Left forelimb (tissue), 1 donor: ENCODE measurements around the gene GSTK1.
"Not testable (repeated sequence)": the region's sequence is repeated elsewhere in the genome, so short reads cannot be mapped to it uniquely, and the experiment has no call there.

ENCODE experiments used
- DNase-seq: peaks from one replicate; pipeline ENCODE4 v3.0.0-alpha.2; 2018; ENCODE audit warnings: low spot score

The GSTK1 gene

DNA sequence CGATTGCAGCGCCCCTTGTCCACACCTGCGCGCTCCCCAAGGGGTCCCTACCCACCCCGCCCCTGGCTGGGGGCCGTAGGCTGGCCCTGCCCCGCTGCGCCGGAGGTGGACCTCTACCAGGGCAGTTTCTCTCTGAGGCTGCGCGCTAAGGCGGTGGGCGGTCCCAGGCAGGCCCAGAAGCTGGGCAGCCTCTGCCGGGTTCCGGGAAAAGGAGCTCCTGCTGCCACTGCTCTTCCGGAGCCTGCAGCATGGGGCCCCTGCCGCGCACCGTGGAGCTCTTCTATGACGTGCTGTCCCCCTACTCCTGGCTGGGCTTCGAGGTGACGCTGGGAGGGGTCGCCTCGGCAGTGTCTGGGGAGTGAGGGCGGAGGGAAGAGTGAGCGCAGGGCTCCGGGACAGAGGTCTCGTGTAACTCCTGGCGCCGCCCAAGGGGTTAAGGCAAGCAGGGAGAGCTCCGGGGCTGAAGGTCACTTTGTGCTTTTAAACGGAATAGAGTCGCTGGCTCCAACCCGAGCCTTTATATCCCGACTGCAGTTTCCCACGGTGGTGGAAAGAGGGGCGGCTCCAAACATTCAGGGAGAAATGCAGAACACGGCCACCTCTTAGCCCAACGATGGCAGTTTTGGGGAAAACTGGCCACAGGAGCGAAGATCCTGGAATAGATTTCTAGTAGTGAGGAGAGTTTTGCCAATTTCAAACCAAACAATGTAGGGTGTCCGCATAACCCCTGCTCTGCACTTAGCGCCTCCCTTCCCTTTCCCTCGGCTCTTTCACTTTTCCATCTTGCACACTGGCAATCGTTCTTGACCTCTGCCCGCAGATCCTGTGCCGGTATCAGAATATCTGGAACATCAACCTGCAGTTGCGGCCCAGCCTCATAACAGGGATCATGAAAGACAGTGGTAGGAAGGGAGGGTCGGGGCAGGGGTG, at the start of gene GSTK1:
Gene GSTK1 (plus strand): TSS at position 176 of the 930 bp plus-strand sequence. CDS start 73 bp downstream, at position 249.
- DNase-seq = peak; percentile 88

DNA sequence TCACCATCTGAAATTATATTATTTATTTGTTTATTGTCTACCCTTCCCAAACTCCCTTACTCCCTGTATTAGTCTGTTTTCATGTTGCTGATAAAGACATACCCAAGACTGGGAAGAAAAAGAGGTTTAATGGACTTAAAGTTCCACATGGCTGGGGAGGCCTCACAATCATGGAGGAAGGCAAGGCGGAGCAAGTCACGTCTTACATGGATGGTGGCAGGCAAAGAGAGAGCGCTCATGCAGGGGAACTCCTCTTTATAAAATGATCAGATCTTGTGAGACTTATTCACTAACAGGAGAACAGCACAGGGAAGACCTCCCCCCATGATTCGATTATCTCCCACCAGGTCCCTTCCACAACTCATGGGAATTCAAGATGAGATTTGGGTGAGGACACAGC, 49.8 kb upstream of the GSTK1 start:
- DNase-seq = not testable (repeated sequence)

DNA sequence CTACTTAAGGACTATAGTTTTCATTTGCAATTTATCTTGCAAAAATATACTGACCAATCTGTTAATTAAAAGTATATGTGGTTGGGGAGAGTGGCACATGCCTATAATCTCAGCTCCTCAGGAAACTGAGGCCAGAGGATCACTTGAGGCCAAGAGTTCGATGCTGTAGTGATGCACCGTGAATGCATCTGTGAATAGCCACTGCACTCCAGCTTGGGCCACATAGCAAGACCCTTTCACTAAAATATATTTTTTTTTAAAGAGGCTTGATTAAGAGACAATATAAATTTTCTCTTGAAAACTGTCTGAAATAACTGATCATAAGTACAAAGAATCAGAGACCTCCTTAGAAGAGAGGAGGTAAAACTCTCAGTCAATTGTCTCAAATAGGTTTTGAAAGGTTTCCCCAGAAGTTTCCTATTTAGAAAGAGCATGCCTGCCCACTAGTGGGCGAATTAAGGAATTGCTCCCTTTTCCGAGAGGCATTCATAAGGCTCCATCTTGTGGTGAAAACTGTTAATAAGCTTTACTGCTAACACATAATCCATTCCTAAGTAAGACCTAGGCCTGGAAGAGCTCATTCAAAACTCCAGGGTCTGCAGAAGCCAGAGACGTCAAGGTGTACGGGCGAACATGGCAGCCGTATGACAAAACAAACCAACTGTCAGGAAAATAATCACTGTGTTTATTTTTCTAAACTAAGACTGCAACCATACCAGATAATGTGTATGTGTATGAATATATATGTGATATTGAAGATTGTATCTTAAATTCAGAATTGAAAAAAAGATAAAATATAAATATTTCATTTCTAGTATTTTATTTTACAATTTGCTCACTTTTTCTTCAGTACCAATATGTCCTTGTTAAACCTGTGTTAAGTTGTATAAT, 48.2 kb upstream of the GSTK1 start:
- no peak for DNase-seq

GRCh38 chr7:143216151-143216550, 47.1 kb upstream of the GSTK1 start:
- DNase-seq = no peak

- DNase-seq = no peak
Measured at GRCh38 chr7:143216686-143217085, 46.6 kb upstream of the GSTK1 start.

DNA sequence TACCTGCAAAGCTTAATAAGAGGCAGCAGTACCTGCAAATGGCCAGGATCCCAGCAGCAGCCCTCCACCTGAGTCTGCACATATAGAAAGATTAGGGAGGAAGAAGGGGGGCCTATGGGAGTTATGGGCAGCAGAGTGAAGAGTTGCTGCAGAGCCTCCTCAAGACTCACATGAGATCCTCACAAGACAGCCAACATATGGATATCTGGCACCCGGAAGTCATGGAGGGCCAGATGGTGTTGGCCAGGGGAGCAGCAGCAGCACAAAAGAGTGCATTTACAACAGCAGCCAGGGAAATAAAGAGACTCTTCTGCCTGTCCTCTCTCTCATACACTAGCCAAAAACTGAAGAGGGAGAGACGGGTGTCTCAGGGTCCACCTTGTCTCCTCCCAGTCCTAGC, 45.4 kb upstream of the GSTK1 start:
- DNase-seq = no peak

GRCh38 chr7:143221286-143221685, 42.0 kb upstream of the GSTK1 start:
- no peak for DNase-seq

DNA sequence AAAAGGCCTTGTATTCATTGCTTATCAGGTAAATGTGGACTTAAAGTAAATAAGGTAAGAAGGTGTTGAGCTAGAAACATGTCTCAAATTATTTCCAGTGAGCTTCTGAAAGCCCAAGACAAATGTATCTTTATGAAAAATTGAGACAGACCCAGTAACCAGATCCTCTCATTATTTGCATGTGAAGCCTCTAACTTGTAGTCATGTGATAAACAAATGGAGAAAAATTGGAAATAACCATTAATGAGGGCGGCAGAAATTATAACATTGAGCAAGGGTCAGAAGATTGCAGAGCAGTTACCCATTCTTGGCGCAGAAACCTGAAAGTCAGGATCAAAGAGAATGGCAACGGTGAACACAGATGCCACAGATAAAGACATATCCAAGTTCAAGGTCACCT, 41.5 kb upstream of the GSTK1 start, which contains the start of gene TAS2R40:
Gene TAS2R40 (plus strand): TSS at position 301 of the 400 bp plus-strand sequence. CDS start 42 bp downstream, at position 343.
- DNase-seq = no peak

GRCh38 chr7:143222782-143223181, 40.5 kb upstream of the GSTK1 start:
- DNase-seq = no peak

GRCh38 chr7:143223784-143224183, 39.5 kb upstream of the GSTK1 start:
- DNase-seq = no peak

DNA sequence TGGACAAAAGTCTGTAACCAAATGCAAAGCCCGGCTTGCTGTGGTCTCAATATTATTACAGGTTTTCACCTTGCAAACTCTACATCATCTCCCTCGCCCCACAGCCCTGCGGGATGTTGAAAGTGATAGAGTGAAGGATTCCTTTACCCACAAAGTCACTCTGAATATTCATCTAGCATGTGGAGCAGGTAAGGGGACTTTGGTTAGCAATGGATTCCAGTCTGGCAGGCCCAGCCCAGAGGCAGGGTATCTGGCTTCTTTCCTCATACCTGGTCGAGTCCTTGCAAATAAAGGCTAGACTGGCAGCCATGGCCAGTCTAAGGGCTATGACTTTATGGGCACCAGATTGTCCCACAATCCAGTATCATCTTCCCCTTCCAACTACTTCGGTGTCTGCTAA, 38.2 kb upstream of the GSTK1 start:
- no peak for DNase-seq

- no peak for DNase-seq
Measured at GRCh38 chr7:143227806-143228205, 35.4 kb upstream of the GSTK1 start.

- no peak for DNase-seq
Measured at GRCh38 chr7:143229054-143229790, 34.0 kb upstream of the GSTK1 start.

- DNase-seq = no peak
Measured at GRCh38 chr7:143230602-143231457, 32.4 kb upstream of the GSTK1 start.

GRCh38 chr7:143233816-143234532, 29.3 kb upstream of the GSTK1 start:
- no peak for DNase-seq

GRCh38 chr7:143234533-143234875, 28.7 kb upstream of the GSTK1 start:
- no peak for DNase-seq

- DNase-seq = no peak
Measured at GRCh38 chr7:143235561-143235960, 27.7 kb upstream of the GSTK1 start.

GRCh38 chr7:143236408-143236990, 26.7 kb upstream of the GSTK1 start:
- DNase-seq = no peak

GRCh38 chr7:143237366-143237765, 25.9 kb upstream of the GSTK1 start:
- DNase-seq = no peak
